Adrenal gland (tissue), 5 donors: ENCODE data around the gene MALT1.

Source experiments
- CTCF ChIP-seq, 6 experiments: fragments of 450-650 bp in 4 of 6; fragments of 200-600 bp in 2 of 6; sonication (generic) in 1 of 6; IDR thresholded peaks; 1 replicate in 5 of 6; 2 replicates in 1 of 6; pipeline versions ENCODE4 v1.5.1 to v1.8.0; 2016 to 2021; ENCODE audit warnings: antibody characterized with exemption in 6 of 6, mild to moderate bottlenecking in 2 of 6, moderate library complexity in 1 of 6
- POLR2A ChIP-seq, 2 donors: fragments of 450-650 bp; IDR thresholded peaks; one replicate each; pipeline ENCODE4 v1.6.1; 2017; ENCODE audit warnings: antibody characterized with exemption in 2 of 2, mild to moderate bottlenecking in 2 of 2, moderate library complexity in 1 of 2
- donor health status: DM: no; HTN: no; CAD: no.

- no peak for TF ChIP-seq CTCF (IDR thresholded peaks at IDR 0.05)
- TF ChIP-seq POLR2A (IDR thresholded peaks at IDR 0.05), result no peak
Observed at GRCh38 chr18:58788971-58789875, 118.0 kb downstream of the MALT1 start.
